ENCODE data around the gene LY6G6F.
A peak's percentile ranks its signal among the peaks of the same experiment; 100 is the strongest.

The LY6G6F gene

GRCh38 chr6:31711233-31711632, 4.6 kb downstream of the LY6G6F start:
- no peaks in the 10 kb centered on the region for H3K79me1 ChIP-seq (ENCODE audit: low read depth, low read length)
- H3K18ac ChIP-seq (ENCODE audit: low read length) = peak overlapping the region; percentile 60
- H3K27ac ChIP-seq (replicated peaks; ENCODE audit: low read length) = no peak overlapping the region
- H3K4ac ChIP-seq (ENCODE audit: low read length) = no peak overlapping the region
- peaks cover 0 to 4% (median 0%) of the 10 kb centered on the region in 3 experiments for H3K27me3 ChIP-seq (ENCODE audit: control insufficient read depth in 3 of 3, insufficient read depth in 3 of 3, low read depth in 1 of 3, low read length in 3 of 3)
- no peaks in the 10 kb centered on the region for H3K36me3 ChIP-seq (replicated peaks in 1 of 2; ENCODE audit: control insufficient read depth in 2 of 2, insufficient read depth in 2 of 2, low read length in 2 of 2)
- peaks cover 13 to 17% of the 10 kb centered on the region in 2 donors for H3K4me1 ChIP-seq (ENCODE audit: control insufficient read depth in 2 of 2, insufficient read depth in 1 of 2, low read depth in 1 of 2, low read length in 2 of 2)
- H3K9me3 ChIP-seq (replicated peaks in 1 of 2; ENCODE audit: control insufficient read depth in 2 of 2, insufficient read depth in 1 of 2, low read depth in 1 of 2, low read length in 2 of 2) = no peaks in the 10 kb centered on the region
- WGBS, 2 donors (ENCODE audit: extremely low coverage in 2 of 2, insufficient read length in 2 of 2, insufficient replicate concordance in 1 of 2) = no CpG with 5 or more reads among the region's 8 CpGs
- no peak for DNase-seq (ENCODE audit: low spot score)
- H4K8ac ChIP-seq (ENCODE audit: low read depth, low read length) = no peak overlapping the region
- no peak overlapping the region for H3K4me3 ChIP-seq (ENCODE audit: low read length in 2 of 2)
- H4K91ac ChIP-seq (ENCODE audit: low read depth, low read length, poor library complexity) = peak overlapping the region; percentile 39
- no peak overlapping the region for H2AFZ ChIP-seq (ENCODE audit: low read length)
- no peak overlapping the region for H2BK120ac ChIP-seq (ENCODE audit: low read depth, low read length)
- peak overlapping the region; percentile 89 for H2AK5ac ChIP-seq (ENCODE audit: low read depth, low read length)
- no peak overlapping the region for H3K14ac ChIP-seq (ENCODE audit: low read length)
- no peak overlapping the region for H2BK12ac ChIP-seq (ENCODE audit: low read length)
- H2BK15ac ChIP-seq (ENCODE audit: low read length) = peak overlapping the region; percentile 35
- H3K9ac ChIP-seq (ENCODE audit: low read depth, low read length, poor library complexity) = no peak overlapping the region
- H3K4me2 ChIP-seq (ENCODE audit: insufficient read depth, low read length, poor library complexity, severe bottlenecking) = no peak overlapping the region
- H3K23ac ChIP-seq (ENCODE audit: low read depth, low read length, poor library complexity) = no peak overlapping the region
- H2BK5ac ChIP-seq (ENCODE audit: low read length) = peak overlapping the region; percentile 59

GRCh38 chr6:31712296-31712695, 5.6 kb downstream of the LY6G6F start:
- Histone ChIP-seq H3K36me3 (replicated peaks in 1 of 2; ENCODE audit: control insufficient read depth in 2 of 2, insufficient read depth in 2 of 2, low read length in 2 of 2) (no peaks in the 10 kb centered on the region), H4K91ac (ENCODE audit: low read depth, low read length, poor library complexity) (peak overlapping the region; percentile 75), H3K9me3 (replicated peaks in 1 of 2; ENCODE audit: control insufficient read depth in 2 of 2, insufficient read depth in 1 of 2, low read depth in 1 of 2, low read length in 2 of 2) (no peaks in the 10 kb centered on the region), H3K4ac (ENCODE audit: low read length) (peak overlapping the region; percentile 78), H3K18ac (ENCODE audit: low read length) (peak overlapping the region; percentile 75), H3K14ac (ENCODE audit: low read length) (no peak overlapping the region), H3K4me2 (ENCODE audit: insufficient read depth, low read length, poor library complexity, severe bottlenecking) (no peak overlapping the region), H3K4me1 (ENCODE audit: control insufficient read depth in 2 of 2, insufficient read depth in 1 of 2, low read depth in 1 of 2, low read length in 2 of 2) (peaks cover 13 to 17% of the 10 kb centered on the region in 2 donors), H3K79me1 (ENCODE audit: low read depth, low read length) (no peaks in the 10 kb centered on the region), H2BK5ac (ENCODE audit: low read length) (no peak overlapping the region), H3K27me3 (ENCODE audit: control insufficient read depth in 3 of 3, insufficient read depth in 3 of 3, low read depth in 1 of 3, low read length in 3 of 3) (peaks cover 0 to 5% (median 0%) of the 10 kb centered on the region in 3 experiments), H2BK120ac (ENCODE audit: low read depth, low read length) (peak overlapping the region; percentile 20), H3K9ac (ENCODE audit: low read depth, low read length, poor library complexity) (no peak overlapping the region), H2AFZ (ENCODE audit: low read length) (no peak overlapping the region), H3K4me3 (ENCODE audit: low read length in 2 of 2) (no peak overlapping the region), H2BK12ac (ENCODE audit: low read length) (peak overlapping the region; percentile 96), H2BK15ac (ENCODE audit: low read length) (peak overlapping the region; percentile 87), H4K8ac (ENCODE audit: low read depth, low read length) (peak overlapping the region; percentile 49), H3K27ac (replicated peaks; ENCODE audit: low read length) (no peak overlapping the region), H3K23ac (ENCODE audit: low read depth, low read length, poor library complexity) (peak overlapping the region; percentile 77), H2AK5ac (ENCODE audit: low read depth, low read length) (peak overlapping the region; percentile 99)
- no peak for DNase-seq (ENCODE audit: low spot score)
- WGBS, 2 donors (ENCODE audit: extremely low coverage in 2 of 2, insufficient read length in 2 of 2, insufficient replicate concordance in 1 of 2) = no CpG with 5 or more reads among the region's 8 CpGs

GRCh38 chr6:31713465-31713864, 6.8 kb downstream of the LY6G6F start:
- Histone ChIP-seq H3K18ac (ENCODE audit: low read length) (peak overlapping the region; percentile 73), H3K4ac (ENCODE audit: low read length) (no peak overlapping the region), H2AK5ac (ENCODE audit: low read depth, low read length) (peak overlapping the region; percentile 40), H3K9me3 (replicated peaks in 1 of 2; ENCODE audit: control insufficient read depth in 2 of 2, insufficient read depth in 1 of 2, low read depth in 1 of 2, low read length in 2 of 2) (no peaks in the 10 kb centered on the region), H3K27me3 (ENCODE audit: control insufficient read depth in 3 of 3, insufficient read depth in 3 of 3, low read depth in 1 of 3, low read length in 3 of 3) (peaks cover 0 to 8% (median 0%) of the 10 kb centered on the region in 3 experiments), H2BK120ac (ENCODE audit: low read depth, low read length) (no peak overlapping the region), H3K14ac (ENCODE audit: low read length) (no peak overlapping the region), H3K27ac (replicated peaks; ENCODE audit: low read length) (no peak overlapping the region), H2BK12ac (ENCODE audit: low read length) (no peak overlapping the region), H3K4me2 (ENCODE audit: insufficient read depth, low read length, poor library complexity, severe bottlenecking) (no peak overlapping the region), H3K36me3 (replicated peaks in 1 of 2; ENCODE audit: control insufficient read depth in 2 of 2, insufficient read depth in 2 of 2, low read length in 2 of 2) (no peaks in the 10 kb centered on the region), H3K79me1 (ENCODE audit: low read depth, low read length) (no peaks in the 10 kb centered on the region), H2BK5ac (ENCODE audit: low read length) (no peak overlapping the region), H3K4me1 (ENCODE audit: control insufficient read depth in 2 of 2, insufficient read depth in 1 of 2, low read depth in 1 of 2, low read length in 2 of 2) (peaks cover 13 to 17% of the 10 kb centered on the region in 2 donors), H2AFZ (ENCODE audit: low read length) (peak overlapping the region; percentile 84), H3K4me3 (ENCODE audit: low read length in 2 of 2) (no peak overlapping the region), H4K8ac (ENCODE audit: low read depth, low read length) (no peak overlapping the region), H4K91ac (ENCODE audit: low read depth, low read length, poor library complexity) (no peak overlapping the region), H3K23ac (ENCODE audit: low read depth, low read length, poor library complexity) (no peak overlapping the region), H3K9ac (ENCODE audit: low read depth, low read length, poor library complexity) (no peak overlapping the region), H2BK15ac (ENCODE audit: low read length) (peak overlapping the region; percentile 7)
- no CpG with 5 or more reads among the region's 4 CpGs for WGBS, 2 donors (ENCODE audit: extremely low coverage in 2 of 2, insufficient read length in 2 of 2, insufficient replicate concordance in 1 of 2)
- no peak for DNase-seq (ENCODE audit: low spot score)

- DNase-seq (ENCODE audit: low spot score) = peak; percentile 44
- Histone ChIP-seq H3K18ac (ENCODE audit: low read length) (peak overlapping the region; percentile 73), H3K79me1 (ENCODE audit: low read depth, low read length) (no peaks in the 10 kb centered on the region), H3K9ac (ENCODE audit: low read depth, low read length, poor library complexity) (no peak overlapping the region), H2BK12ac (ENCODE audit: low read length) (no peak overlapping the region), H2BK120ac (ENCODE audit: low read depth, low read length) (no peak overlapping the region), H3K27ac (replicated peaks; ENCODE audit: low read length) (no peak overlapping the region), H3K4me2 (ENCODE audit: insufficient read depth, low read length, poor library complexity, severe bottlenecking) (peak overlapping the region; percentile 23), H4K91ac (ENCODE audit: low read depth, low read length, poor library complexity) (no peak overlapping the region), H2AK5ac (ENCODE audit: low read depth, low read length) (no peak overlapping the region), H3K4me1 (ENCODE audit: control insufficient read depth in 2 of 2, insufficient read depth in 1 of 2, low read depth in 1 of 2, low read length in 2 of 2) (peaks cover 13 to 17% of the 10 kb centered on the region in 2 donors), H2AFZ (ENCODE audit: low read length) (peak overlapping the region; percentile 84), H2BK15ac (ENCODE audit: low read length) (no peak overlapping the region), H3K14ac (ENCODE audit: low read length) (no peak overlapping the region), H3K4me3 (ENCODE audit: low read length in 2 of 2) (no peak overlapping the region), H3K27me3 (ENCODE audit: control insufficient read depth in 3 of 3, insufficient read depth in 3 of 3, low read depth in 1 of 3, low read length in 3 of 3) (peaks cover 0 to 8% (median 0%) of the 10 kb centered on the region in 3 experiments), H3K4ac (ENCODE audit: low read length) (no peak overlapping the region), H3K23ac (ENCODE audit: low read depth, low read length, poor library complexity) (no peak overlapping the region), H3K36me3 (replicated peaks in 1 of 2; ENCODE audit: control insufficient read depth in 2 of 2, insufficient read depth in 2 of 2, low read length in 2 of 2) (no peaks in the 10 kb centered on the region), H4K8ac (ENCODE audit: low read depth, low read length) (no peak overlapping the region), H2BK5ac (ENCODE audit: low read length) (no peak overlapping the region), H3K9me3 (replicated peaks in 1 of 2; ENCODE audit: control insufficient read depth in 2 of 2, insufficient read depth in 1 of 2, low read depth in 1 of 2, low read length in 2 of 2) (no peaks in the 10 kb centered on the region)
- WGBS, 2 donors (ENCODE audit: extremely low coverage in 2 of 2, insufficient read length in 2 of 2, insufficient replicate concordance in 1 of 2) = no CpG with 5 or more reads among the region's 5 CpGs
Observed at GRCh38 chr6:31713991-31714684, 7.5 kb downstream of the LY6G6F start.

Data from neuronal stem cell (in vitro differentiated cells).